Kasumi-1 (cell line): ENCODE data around the gene EEF1AKMT3.

ENCODE experiments used
- DNase-seq, 2 experiments: peaks; one replicate each; lab custom pipeline; 2025; lab: John Stamatoyannopoulos, UW

The EEF1AKMT3 gene

DNA sequence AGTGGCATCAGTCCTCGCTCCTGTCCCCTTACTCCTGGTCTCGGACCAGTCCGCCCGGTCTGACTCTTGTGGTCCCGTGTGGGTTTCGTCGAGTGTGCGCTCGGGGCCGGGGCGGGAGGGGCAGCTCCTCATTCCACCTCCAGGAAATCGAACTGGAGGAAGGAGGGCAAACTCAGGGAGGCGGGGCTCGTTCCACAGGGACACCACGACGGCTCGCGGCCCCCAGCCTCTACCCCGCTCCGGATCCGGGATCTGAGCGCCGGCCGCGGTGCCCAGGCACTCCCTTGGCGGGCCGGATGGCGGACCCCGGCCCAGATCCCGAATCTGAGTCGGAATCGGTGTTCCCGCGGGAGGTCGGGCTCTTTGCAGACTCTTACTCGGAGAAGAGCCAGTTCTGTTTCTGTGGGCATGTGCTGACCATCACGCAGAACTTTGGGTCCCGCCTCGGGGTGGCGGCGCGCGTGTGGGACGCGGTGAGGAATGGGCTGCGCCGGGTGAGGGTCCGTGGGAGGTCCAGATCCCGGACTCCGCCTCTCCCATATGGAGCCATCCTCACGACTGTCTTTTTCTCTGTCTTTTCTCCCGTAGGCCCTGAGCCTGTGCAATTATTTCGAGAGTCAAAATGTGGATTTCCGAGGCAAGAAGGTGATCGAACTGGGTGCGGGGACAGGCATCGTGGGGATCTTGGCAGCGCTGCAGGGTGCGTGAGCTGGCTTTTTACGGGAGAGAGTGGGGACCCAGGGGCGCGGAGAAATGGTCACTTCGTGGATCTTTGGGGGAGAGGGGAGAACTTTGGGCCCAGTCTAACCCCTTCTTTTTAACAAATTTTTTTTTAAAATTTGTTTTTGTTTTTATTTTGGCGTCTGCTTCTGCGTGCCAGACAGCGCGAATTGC, at the start of gene EEF1AKMT3:
EEF1AKMT3 (plus strand) TSS at position 186 of the 894 bp plus-strand sequence; CDS start at position 297, 111 bp downstream.
- DNase-seq: peak; percentile 51 to 54

DNA sequence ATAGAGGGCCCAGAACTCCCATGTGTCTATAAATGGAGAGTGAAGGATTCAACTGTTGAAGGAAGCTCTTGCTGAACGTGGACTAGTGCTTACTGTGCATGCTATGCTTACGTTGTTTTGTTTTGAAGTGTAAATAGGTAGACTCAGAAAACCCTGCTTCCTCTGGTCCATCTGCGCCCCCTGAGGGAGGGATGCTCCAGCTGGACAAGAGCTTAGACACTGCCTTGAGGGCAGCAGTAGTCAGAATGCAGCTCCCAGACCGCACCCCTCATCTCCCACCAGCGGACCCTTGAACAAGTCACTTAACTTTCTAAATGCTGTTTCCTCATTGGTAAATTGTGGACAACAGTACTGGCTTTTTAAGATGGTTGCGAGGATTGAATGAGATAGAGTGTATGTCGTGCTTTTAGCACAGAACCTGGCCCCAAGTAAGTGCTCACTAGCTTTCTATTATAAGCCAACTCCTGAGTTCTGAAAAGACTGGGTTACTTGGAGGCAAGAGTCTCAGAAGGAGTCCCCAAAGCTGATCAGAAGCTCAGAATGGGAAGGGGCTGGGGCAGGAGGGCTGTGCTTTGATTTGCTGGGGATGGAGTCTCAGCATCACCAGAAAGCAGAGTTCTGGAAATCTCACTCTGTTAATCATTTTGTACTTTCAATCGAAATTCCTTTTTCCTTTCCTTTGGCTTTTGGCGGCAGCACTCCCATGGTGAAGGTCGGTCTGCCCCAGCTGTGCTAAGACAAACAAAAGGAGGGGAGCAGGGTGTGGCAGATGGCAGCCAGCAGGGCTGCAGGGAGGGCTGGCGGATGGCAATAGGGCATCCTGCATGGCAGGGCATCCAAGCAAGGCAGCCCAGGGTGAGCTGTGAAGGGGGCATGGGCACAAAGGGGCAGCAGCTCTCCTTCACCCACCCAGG, 49.4 kb upstream of the EEF1AKMT3 start:
- no peak for DNase-seq

DNA sequence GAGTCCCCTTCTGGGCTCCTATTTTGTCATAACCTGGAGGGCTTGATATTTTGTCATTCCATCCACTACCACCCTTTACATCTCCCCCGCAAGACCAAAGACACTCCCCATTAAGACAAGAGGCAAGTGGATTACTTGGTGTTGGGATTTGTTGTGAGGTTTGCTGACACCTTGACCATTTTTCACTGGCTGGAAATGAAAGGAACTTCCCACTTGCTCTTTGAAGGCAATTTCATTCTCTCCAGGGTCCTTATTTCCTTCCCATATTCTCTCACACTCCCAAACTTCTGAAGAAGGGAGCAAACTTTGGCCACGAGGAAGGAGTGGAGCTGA, 48.8 kb upstream of the EEF1AKMT3 start:
- DNase-seq: no peak

DNA sequence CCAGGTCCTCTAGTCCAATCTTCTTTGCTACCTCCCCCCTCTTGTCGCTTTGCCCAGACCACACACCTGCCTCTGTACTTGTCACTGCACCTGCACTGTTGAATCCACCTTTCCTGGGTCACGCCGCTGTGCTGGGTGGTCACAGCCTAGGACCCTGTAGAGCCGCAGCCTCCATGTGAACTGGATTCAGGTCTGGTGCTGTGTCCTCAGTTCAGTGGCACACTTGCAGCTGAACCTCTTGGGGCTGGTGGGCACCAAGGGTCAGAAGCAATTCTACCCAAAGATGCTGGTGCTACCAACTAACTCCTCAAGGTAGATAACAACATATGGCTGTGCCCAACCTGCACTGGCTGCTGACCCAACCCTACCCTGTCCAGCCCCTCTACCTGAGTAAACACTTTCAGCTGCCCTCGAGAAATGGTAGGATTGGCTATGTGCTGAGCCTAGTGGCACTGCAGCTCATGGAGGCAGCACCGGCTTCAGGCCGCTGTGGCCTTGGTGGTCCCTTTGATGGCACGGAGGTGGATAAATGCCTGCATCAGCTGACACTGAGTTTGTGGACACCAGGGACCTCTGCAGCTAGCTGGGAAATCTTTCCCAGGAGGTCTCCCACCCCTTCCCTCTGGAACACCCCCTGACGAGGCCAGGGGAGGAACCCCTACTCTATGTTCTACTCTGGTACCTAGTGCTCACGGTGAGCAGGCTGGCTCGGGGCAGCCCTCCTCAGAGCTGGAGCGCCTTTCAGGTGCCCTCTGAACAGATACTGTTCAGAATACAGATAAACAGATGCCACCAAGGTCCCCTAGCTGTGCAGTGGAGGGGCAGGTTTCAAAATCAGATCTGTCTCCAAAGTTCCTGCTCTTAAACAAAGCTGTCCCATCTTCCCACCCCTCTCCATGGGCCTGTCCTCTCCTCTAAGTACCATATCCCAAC, 48.1 kb upstream of the EEF1AKMT3 start:
- no peak for DNase-seq

DNA sequence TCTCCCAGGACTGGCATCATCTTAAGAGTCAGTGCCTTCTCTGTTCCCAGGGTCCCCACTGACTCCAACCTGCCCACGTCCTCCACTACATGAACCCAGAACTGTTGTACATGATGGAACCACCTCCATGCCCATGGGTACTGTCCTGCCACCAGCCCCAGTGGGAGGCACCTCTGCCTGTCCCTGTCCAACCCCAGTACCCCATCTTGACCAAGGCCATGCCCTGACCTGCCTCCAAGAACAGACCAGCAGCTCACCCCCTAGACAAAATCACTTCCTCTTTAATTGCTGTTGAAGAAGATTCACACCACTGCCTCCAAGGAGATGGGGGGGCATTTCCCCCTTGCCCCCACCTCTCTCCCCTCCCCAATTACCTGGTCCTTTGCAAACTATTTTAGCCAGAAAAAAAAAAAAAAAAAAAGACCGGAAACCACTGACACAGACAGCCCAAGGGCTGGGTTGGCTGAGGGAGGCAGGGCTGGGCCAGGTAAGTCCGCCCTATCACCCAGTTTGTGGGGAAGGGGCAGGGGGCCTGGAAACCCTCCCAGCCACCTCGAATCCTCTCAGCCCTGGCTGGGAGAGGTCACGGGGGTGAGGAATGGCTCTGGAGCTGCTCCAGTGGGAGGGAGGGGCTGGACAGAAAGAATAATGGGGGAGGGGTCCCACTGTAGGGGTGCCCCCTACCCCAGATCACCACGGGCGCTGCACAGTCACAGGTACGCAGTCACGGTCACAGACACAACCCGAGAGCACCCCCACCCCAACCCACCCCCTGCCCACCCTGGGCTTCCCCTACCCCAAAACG, 47.3 kb upstream of the EEF1AKMT3 start:
- no peak for DNase-seq

DNA sequence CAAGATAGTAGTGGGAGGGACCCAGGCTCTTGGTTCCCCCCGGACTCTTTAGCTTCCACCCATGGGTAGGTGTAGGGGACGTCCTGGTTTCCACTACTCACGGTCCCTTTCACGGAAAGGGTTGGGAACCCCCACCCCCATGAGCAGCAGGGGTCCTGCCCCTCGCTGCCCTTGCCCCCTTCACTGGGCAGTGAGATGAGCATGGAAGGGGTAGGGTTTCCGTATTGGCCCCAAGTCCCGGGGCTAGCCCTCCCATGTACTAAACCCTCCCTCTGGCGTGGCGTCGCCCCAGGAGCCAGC, 46.6 kb upstream of the EEF1AKMT3 start:
- DNase-seq: no peak

DNA sequence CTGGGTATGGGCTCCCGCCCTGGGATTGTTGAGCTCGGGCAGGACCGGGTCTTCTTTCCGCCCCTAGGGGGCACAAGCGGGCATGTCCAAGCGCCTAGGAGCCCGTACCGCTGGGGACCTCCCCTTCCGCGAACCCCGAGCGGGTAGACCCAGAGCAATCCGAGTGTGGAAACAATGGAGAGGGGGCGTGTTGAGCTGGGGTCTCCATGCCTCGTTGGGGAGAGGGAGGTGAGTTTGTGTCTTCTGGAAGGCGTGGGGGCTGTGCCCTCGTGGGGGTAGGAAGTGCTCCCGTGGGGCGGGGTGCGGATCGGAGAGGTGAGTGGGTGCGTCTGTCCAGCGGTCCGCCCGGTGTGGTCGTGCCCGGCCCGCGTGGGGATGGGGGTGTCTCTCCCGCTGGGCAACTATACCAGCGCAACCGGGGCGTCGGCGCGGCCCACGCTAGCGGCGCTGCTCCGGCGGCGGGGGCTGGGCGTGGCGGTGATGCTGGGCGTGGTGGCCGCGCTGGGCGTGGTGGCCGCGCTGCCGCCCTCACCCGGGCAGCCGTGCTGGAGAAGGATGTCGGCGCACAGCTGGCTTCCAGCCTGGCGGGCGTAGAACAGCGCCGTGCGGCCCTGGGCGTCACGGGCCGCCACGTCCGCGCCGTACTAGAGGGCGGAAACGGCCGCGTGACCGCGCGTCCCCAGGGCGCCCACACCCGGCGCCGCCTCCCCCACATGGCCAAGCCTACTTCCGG, 46.1 kb upstream of the EEF1AKMT3 start:
- no peak for DNase-seq

DNA sequence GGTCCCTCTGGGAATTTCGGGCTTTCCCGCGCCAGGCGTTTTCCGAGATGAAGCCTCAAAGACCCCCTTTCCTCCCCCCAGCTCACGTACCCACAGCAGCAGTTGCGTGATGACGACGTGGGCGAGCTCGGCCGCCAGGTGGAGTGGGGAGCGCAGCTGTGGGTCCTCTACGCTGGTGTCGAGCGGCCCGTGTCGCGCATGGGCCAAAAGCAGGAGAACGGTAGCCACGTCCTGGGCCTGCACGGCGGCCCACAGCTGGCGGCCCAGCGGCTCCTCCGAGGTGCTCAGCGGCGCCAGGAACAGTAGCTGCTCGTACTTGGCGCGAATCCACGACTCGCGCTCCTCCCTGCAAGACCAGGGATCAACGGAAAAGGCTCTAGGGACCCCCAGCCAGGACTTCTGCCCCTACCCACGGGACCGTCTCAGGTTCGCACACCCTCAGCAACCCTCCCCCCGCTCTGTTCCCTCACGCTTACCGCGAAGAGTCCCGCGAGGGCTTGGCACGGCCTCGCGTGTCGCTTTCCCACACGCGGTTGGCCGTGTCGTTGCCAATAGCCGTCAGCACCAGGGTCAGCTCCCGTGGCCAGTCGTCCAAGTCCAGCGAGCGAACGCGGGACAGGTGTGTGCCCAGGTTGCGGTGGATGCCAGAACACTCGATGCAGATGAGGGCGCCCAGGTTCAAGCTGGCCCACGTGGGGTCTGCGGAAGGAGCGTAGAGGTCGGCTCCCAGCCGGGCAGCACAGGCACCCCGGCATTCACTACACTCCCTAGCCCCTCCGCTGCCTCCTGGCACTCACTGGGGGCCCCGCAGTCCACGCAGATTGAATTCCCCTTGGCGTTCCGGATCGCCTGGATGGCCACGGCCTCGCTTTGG, 45.3 kb upstream of the EEF1AKMT3 start:
- DNase-seq: no peak

DNA sequence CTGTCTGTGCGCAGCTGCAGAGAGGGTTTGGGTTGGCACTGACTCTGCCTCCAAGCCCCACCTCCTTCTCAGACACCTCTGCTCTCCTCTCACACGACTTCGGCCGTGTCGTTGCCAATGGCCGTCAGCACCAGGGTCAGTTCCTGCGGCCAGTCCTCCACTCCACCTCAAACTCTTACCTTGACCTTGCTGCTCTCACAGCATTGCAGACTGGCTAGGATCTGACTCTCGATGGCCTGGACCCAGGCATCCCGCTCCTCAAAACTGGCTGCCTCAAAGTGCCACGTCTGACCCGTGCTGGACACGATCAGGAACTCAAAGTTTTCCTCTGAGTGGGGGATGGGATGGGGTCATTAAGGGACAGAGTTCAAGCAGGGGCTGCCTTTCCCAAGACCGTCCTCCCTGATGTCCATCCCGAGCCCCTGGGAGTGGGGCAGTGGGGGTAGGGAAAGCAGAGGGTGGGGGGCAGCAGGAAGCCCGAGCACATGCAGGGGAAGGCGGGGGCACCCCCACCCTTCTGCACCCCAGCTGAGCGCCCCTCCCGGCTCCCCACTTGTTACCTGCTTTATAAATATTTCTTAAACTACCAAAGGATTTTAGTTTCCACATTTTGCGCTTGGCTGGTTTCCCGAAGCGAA, 44.5 kb upstream of the EEF1AKMT3 start:
- DNase-seq: no peak

DNA sequence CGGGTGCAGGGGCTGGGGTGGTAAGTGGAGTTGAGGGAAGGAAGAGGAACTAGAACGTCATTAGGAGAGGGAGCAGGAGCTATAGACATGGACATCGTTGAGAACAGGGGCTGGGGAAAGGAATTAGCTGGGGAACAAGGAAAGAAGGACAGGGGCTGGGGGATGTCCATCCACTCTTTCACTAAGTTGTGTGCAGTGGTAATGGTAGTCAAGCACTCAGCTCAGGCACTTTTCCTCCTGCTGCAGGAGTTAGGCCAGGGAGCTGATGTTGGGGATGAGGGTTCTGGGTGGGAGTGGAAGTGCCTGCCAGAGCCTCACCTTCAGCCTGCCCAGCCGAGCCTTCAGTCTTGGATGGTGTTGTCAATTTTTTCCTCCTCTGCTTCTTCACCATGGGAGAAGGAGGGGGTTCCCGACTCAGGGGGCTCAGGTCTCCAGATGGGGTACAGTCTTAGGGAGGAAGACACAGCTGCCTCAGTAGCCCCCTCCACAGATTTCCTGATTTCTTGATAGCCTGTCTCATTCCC, 43.0 kb upstream of the EEF1AKMT3 start:
- DNase-seq: no peak

DNA sequence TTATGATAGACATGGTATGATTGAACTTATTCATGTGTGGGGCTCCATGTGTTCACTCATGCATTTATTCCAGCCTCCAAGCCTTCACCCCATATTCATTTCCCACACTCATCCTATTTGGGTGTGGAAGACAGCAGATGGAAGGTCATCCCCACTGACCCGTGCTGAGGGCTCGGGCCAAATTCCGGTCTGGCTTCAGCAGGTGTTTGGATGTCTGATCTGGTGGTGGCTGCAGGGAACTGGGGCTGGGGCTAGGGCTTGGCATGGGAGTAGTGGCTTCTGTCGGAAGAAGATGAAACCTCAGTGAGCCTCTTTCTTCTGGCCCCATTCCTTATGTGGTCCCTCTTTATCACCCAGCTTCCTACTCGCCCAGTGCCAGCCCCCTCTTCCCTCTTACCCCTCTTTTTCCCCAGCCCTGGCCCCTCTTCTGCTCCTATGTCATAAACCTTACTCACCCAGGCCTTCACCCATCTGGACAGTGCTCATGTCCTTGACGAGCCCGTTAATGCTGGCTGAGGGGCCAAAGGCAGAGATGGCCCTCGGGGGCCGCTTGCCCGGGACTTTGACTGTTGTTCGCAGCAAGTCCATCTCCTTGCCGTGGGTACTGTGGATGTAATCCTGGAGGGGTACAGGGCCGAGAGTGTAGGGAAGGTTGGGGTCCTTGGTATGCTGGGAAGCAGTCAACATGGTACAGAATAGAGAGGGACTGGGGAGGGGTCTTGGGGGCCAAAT, 41.9 kb upstream of the EEF1AKMT3 start:
- DNase-seq: no peak

DNA sequence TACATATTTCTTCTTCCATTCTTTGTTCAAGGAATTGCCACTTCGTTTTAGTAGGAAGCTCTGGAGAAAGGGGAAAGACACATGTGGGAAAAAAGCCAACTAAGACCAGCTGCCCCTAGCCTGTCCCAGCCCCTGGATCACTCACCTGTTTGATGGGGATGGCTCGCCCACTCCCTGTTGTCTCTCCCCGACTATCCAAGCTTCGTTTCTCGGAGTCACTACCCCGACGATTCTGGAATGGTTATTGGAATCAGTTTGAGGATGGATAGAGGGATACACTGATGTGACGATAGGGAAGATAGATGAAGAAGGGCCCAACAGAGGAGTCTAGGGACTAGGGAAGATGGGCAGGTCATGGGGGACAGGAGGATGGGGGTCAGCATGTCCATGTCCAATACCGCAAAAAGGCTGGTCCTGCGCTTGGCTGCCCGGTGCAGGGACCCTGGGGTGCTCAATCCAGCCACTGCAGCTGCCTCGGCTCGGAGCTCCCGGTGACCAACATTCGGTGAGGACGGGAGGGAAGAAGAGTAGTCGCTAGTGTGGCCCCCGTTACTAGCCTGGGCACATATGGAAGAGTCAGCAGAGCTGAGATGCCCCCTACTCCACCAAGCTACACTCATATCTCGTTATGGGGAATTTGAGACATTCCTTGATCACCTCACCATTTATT, 40.9 kb upstream of the EEF1AKMT3 start:
- no peak for DNase-seq

DNA sequence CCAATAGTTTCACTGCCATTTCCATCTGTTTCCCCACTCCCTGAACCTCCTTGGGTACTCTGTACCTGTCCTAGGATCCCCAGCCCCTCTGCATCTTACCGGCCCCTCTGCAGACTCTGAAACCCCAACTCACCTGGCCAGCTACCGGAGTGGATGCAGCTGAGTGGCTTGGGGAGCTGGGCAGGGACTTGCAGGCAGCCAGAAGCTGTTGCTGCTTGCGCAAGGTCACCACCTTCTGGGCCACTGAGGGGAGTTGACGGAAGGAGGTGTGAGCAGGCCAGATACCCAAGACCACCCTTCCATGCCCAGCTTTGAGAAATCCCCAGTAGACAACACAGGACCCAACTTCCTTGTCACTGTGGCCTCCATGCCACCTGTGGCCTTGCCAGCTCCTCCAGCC, 40.1 kb upstream of the EEF1AKMT3 start:
- DNase-seq: no peak

DNA sequence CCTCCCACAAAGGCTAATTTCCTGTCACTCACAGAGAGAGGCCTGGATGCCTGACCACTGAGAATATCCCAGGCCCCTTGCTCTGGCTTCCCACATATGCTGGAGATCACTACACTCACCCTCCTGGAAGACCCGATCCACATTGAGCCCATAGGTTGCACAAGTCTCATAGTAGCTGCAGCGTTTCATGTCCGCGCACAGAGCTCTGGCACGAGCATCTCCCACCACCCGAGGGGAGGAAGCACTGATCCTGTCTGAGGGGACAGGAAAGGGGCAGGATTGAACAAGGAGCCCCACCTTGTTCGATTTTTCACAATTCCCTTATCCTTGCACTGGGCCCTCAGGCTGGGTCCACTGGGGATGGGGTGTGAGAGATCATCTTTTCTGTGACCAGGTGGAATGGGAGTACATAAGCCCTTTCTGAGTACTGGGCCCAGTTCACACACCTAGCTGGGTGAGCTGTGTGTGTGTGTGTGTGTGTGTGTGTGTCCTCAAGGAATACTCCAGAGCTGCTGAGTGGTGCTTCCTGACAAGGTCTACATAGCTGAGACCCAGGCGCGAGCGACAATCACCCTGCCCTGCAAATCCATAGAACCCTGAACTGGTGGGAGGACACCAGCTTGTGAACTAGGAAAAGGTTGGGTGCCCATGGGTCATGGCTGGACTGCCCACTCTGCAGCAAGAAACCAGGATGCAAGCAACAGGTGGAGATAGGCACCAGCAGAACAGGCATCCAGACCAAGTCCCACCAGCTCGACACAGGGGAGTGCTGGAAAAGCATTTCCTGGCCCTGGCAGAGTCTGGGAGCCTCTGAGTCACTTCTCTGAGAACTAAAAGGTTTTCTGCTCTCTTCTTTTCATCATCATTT, 39.5 kb upstream of the EEF1AKMT3 start:
- no peak for DNase-seq

DNA sequence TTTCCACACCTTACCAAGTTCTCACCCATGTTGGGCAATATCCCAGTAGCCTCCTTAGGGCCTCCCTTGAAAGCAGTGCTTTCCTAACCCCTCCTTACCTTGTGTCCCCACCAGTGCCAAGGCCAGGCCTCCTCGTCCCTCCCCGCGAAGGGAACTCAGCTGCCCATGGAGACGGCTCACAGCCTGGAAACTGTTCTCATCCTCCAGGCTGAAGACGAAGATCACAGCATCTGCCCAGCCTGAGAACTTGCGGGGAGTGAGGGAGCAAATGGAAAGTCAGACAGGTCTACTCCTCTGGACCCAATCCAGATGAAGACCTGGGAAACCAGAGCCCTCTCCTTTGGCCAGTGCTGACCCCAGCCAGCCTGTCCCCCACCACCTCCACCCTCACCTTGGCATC, 38.5 kb upstream of the EEF1AKMT3 start:
- DNase-seq: no peak

DNA sequence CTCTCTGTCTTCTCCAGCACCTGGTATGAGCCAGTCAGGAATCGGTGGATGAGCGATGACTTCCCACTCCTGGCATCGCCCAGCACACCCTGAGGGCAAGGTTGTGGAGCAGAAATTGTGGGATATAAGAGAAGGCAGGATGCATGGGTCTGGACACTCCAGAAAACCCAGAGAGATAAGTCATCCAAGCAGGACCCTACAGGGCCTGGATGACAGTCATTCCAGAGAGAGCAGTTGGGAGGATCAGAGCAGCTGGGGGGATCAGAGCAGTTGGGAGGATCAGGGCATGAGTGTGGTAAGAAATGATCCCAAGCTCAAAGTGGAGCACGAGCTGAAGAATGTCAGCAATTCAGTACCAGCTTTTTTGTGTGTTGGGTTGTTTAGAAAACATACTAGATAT, 37.8 kb upstream of the EEF1AKMT3 start:
- no peak for DNase-seq
